IMR-90 (cell line): Measurements from ENCODE around the gene BCL11B. TPM values are rescaled to one million over a fixed set of nuclear protein-coding genes. Genes with fewer than 3 reads are reported as not detected.

Experiments used
- ATAC-seq: fragments of 200-7000 bp; cut with Tn5 transposase; 2 replicates; pipeline ENCODE4 v1.9.1; 2020; ENCODE audit warnings: low read depth, mild to moderate bottlenecking, moderate library complexity
- BruUV-seq: library from RNA; stranded (reverse); fragments of 400-500 nt; replicated peaks from 2 replicates; lab custom pipeline; 2021; lab: Mats Ljungman, UMichigan
- CTCF ChIA-PET: fragments of 300-600 bp; formaldehyde crosslinking; extraction: SDS; loops from one replicate; lab custom pipeline; 2021; ENCODE audit warnings: antibody characterized with exemption; lab: Yijun Ruan, JAX
- POLR2A ChIA-PET: fragments of 300-600 bp; sonication (Branson Sonifier 250); formaldehyde crosslinking; loops from one replicate; lab custom pipeline; 2022; ENCODE audit warnings: antibody characterized with exemption; ENCODE audit not compliant: unreplicated experiment; lab: Charles Lee
- DNase-seq: peaks from one replicate; pipeline ENCODE4 v3.0.0; 2013
- H2AFZ ChIP-seq: replicated peaks from 2 replicates; pipeline ENCODE3; 2013; ENCODE audit warnings: low read length, mild to moderate bottlenecking; ENCODE audit not compliant: poor library complexity
- H2AK5ac ChIP-seq: 2 replicates; pipeline ENCODE4 v1.6.1; 2013; ENCODE audit warnings: low read depth, low read length, inconsistent platforms
- H2AK9ac ChIP-seq: replicated peaks from 2 replicates; pipeline ENCODE3; 2013; ENCODE audit warnings: mild to moderate bottlenecking, low read depth, low read length, moderate library complexity; ENCODE audit not compliant: poor library complexity
- H2BK120ac ChIP-seq: 2 replicates; pipeline ENCODE4 v1.6.1; 2013; ENCODE audit warnings: low read depth, low read length, inconsistent platforms
- H2BK15ac ChIP-seq: 3 replicates; pipeline ENCODE4 v1.6.1; 2013; ENCODE audit warnings: low read depth, low read length, inconsistent platforms
- H2BK20ac ChIP-seq: 2 replicates; pipeline ENCODE4 v1.6.1; 2013; ENCODE audit warnings: low read depth, mild to moderate bottlenecking, inconsistent platforms, low read length, moderate library complexity
- H2BK5ac ChIP-seq: 2 replicates; pipeline ENCODE4 v1.6.1; 2013; ENCODE audit warnings: mild to moderate bottlenecking, low read depth, low read length, inconsistent platforms; ENCODE audit not compliant: poor library complexity, severe bottlenecking
- H3K14ac ChIP-seq: replicated peaks from 2 replicates; pipeline ENCODE4 v1.6.1; 2013; ENCODE audit warnings: low read depth, low read length, inconsistent platforms
- H3K18ac ChIP-seq: 2 replicates; pipeline ENCODE4 v1.6.1; 2013; ENCODE audit warnings: low read depth, low read length, control low read depth
- H3K23ac ChIP-seq: 2 replicates; pipeline ENCODE4 v1.6.1; 2013; ENCODE audit warnings: low read depth, low read length, inconsistent platforms
- H3K27ac ChIP-seq: 2 replicates; pipeline ENCODE4 v1.5.1; 2013; ENCODE audit warnings: mild to moderate bottlenecking, control low read depth, low read length; ENCODE audit not compliant: insufficient read depth
- H3K27me3 ChIP-seq: 2 replicates; pipeline ENCODE4 v1.6.1; 2013; ENCODE audit warnings: low read length; ENCODE audit not compliant: control insufficient read depth, insufficient read depth
- H3K36me3 ChIP-seq: 2 replicates; pipeline ENCODE4 v1.6.1; 2013; ENCODE audit warnings: low read length, mixed read lengths; ENCODE audit not compliant: control insufficient read depth, insufficient read depth
- H3K4ac ChIP-seq: 2 replicates; pipeline ENCODE4 v1.6.1; 2013; ENCODE audit warnings: low read depth, low read length, inconsistent platforms
- H3K4me1 ChIP-seq: 2 replicates; pipeline ENCODE4 v1.6.1; 2013; ENCODE audit warnings: low read length, mixed read lengths; ENCODE audit not compliant: control insufficient read depth, insufficient read depth
- H3K4me2 ChIP-seq: 2 replicates; pipeline ENCODE4 v1.6.1; 2013; ENCODE audit warnings: low read depth, mild to moderate bottlenecking, control low read depth, low read length, moderate library complexity
- H3K4me3 ChIP-seq: 2 replicates; pipeline ENCODE4 v1.5.1; 2013; ENCODE audit warnings: low read depth, mild to moderate bottlenecking, control low read depth, low read length, moderate library complexity; ENCODE audit not compliant: insufficient read depth
- H3K56ac ChIP-seq: 2 replicates; pipeline ENCODE4 v1.6.1; 2013; ENCODE audit warnings: low read length, inconsistent platforms; ENCODE audit not compliant: insufficient read depth; ENCODE audit errors: extremely low read depth
- H3K79me1 ChIP-seq, 2 experiments: 2 replicates each; pipeline ENCODE4 v1.6.1; 2013; ENCODE audit warnings: low read length in 2 of 2, inconsistent platforms in 1 of 2, low read depth in 1 of 2
- H3K9ac ChIP-seq: 2 replicates; pipeline ENCODE4 v1.6.1; 2013; ENCODE audit warnings: low read depth, low read length, control low read depth
- H3K9me1 ChIP-seq: 2 replicates; pipeline ENCODE4 v1.6.1; 2013; ENCODE audit warnings: low read length, inconsistent platforms; ENCODE audit not compliant: insufficient read depth
- H3K9me3 ChIP-seq: 2 replicates; pipeline ENCODE4 v1.6.1; 2013; ENCODE audit warnings: low read length; ENCODE audit not compliant: control insufficient read depth, insufficient read depth
- H4K20me1 ChIP-seq: 2 replicates; pipeline ENCODE4 v1.6.1; 2013; ENCODE audit warnings: low read length, inconsistent platforms; ENCODE audit not compliant: insufficient read depth
- H4K5ac ChIP-seq: 2 replicates; pipeline ENCODE4 v1.6.1; 2013; ENCODE audit warnings: mild to moderate bottlenecking, low read depth, low read length, control low read depth
- H4K8ac ChIP-seq, 2 experiments: 2 replicates each; pipeline ENCODE4 v1.6.1; 2013; ENCODE audit warnings: low read depth in 2 of 2, low read length in 2 of 2, control low read depth in 1 of 2, inconsistent platforms in 1 of 2
- H4K91ac ChIP-seq: 2 replicates; pipeline ENCODE4 v1.6.1; 2013; ENCODE audit warnings: low read depth, low read length, inconsistent platforms; ENCODE audit not compliant: insufficient read depth
- BHLHE40 ChIP-seq: fragments of 150-350 bp; IDR thresholded peaks from 2 replicates; pipeline ENCODE4 v1.6.1; 2016; ENCODE audit warnings: mild to moderate bottlenecking, low read depth, low read length
- CEBPB ChIP-seq: IDR thresholded peaks from 2 replicates; pipeline ENCODE4 v1.6.1; 2012; ENCODE audit warnings: low read depth, low read length, improper control_type of control experiment
- CHD1 ChIP-seq: IDR thresholded peaks from 2 replicates; pipeline ENCODE4 v1.6.1; 2012; ENCODE audit warnings: low read depth, low read length, improper control_type of control experiment
- FOS ChIP-seq: fragments of 150-350 bp; IDR thresholded peaks from 2 replicates; pipeline ENCODE4 v1.6.1; 2016; ENCODE audit warnings: low read depth, low read length
- MAFK ChIP-seq: IDR thresholded peaks from 2 replicates; pipeline ENCODE4 v1.6.1; 2012; ENCODE audit warnings: low read depth, low read length, improper control_type of control experiment
- MAZ ChIP-seq: IDR thresholded peaks from 2 replicates; pipeline ENCODE4 v1.6.1; 2012; ENCODE audit warnings: low read depth, mild to moderate bottlenecking, low read length, improper control_type of control experiment, moderate library complexity, borderline replicate concordance
- MXI1 ChIP-seq: IDR thresholded peaks from 2 replicates; pipeline ENCODE4 v1.6.1; 2012; ENCODE audit warnings: low read depth, mild to moderate bottlenecking, low read length, moderate library complexity, borderline replicate concordance
- NFE2L2 ChIP-seq: fragments of 150-350 bp; IDR thresholded peaks from 2 replicates; pipeline ENCODE4 v1.6.1; 2016; ENCODE audit warnings: low read depth, mild to moderate bottlenecking, low read length
- POLR2A ChIP-seq: IDR thresholded peaks from 2 replicates; pipeline ENCODE4 v1.6.1; 2012; ENCODE audit warnings: mild to moderate bottlenecking, low read depth, low read length
- RAD21 ChIP-seq: IDR thresholded peaks from 2 replicates; pipeline ENCODE4 v1.6.1; 2012; ENCODE audit warnings: low read length, improper control_type of control experiment
- RCOR1 ChIP-seq: IDR thresholded peaks from 2 replicates; pipeline ENCODE4 v1.6.1; 2012; ENCODE audit warnings: mild to moderate bottlenecking, low read length, improper control_type of control experiment; ENCODE audit not compliant: insufficient replicate concordance
- RFX5 ChIP-seq: IDR thresholded peaks from 2 replicates; pipeline ENCODE4 v1.8.0; 2012; ENCODE audit warnings: low read depth, mild to moderate bottlenecking, low read length, moderate library complexity
- SMC3 ChIP-seq: fragments of 150-350 bp; IDR thresholded peaks from 2 replicates; pipeline ENCODE4 v1.6.1; 2016; ENCODE audit warnings: low read depth, mild to moderate bottlenecking, antibody characterized with exemption, low read length, moderate library complexity
- WGBS, 2 experiments: methylation state at CpG; one replicate each; pipeline versions ENCODE4 v1.1.5 to v1.1.7; 2013; ENCODE audit warnings: missing lambda C conversion rate in 2 of 2; ENCODE audit not compliant: insufficient read length in 1 of 2; ENCODE audit errors: extremely low coverage in 2 of 2; 5-methylcytosine and 5-hydroxymethylcytosine counted together
- dilution Hi-C: fragments of 300-500 bp; cut with HindIII; formaldehyde crosslinking; loops from one replicate; pipeline ENCODE4 v1.14.3; 2018; ENCODE audit warnings: low sequenced_read_pairs; ENCODE audit not compliant: unreplicated experiment
- in situ Hi-C: fragments of 300-500 bp; cut with MboI; formaldehyde crosslinking; loops from 3 replicates; pipeline ENCODE4 v1.14.3; 2019; ENCODE audit warnings: low sequenced_read_pairs, inconsistent platforms, mixed read lengths
- intact Hi-C: fragments of 100-400 bp; cut with micrococcal nuclease; formaldehyde crosslinking; loops from 2 replicates; pipeline ENCODE4 v1.10.0; 2022
- polyA plus RNA-seq, 3 experiments: library from polyadenylated mRNA; depleted of rRNA; stranded (reverse); fragments of >200 nt; gene quantifications; 2 replicates each; pipeline ENCODE4 v1.2.3, GENCODE V29; 2012; ENCODE audit warnings: low replicate concordance in 1 of 3
- total RNA-seq: library from RNA; depleted of rRNA; stranded (reverse); fragments of >200 nt; gene quantifications from 2 replicates; pipeline ENCODE4 v1.2.3, GENCODE V29; 2012
- TF ChIP-seq, protein P1 (sequence below): fragments of 150-350 bp; IDR thresholded peaks from 2 replicates; pipeline ENCODE4 v1.6.1; 2016; ENCODE audit warnings: low read depth, mild to moderate bottlenecking, low read length, moderate library complexity, borderline replicate concordance
- TF ChIP-seq, protein P2 (sequence below): fragments of 150-350 bp; IDR thresholded peaks from 2 replicates; pipeline ENCODE4 v1.6.1; 2017; ENCODE audit warnings: mild to moderate bottlenecking, antibody characterized with exemption, low read length, low read depth
- TF ChIP-seq, protein P3 (sequence below): conservative IDR thresholded peaks from 2 replicates; pipeline ENCODE4 v1.5.1; 2012; ENCODE audit warnings: mild to moderate bottlenecking, low read depth, low read length, improper control_type of control experiment

The BCL11B gene
- total and polyA plus RNA-seq, 2 of the 4 experiments (the other 2 are of a cell fraction) = under 0.01 TPM; not detected in 1

DNA sequence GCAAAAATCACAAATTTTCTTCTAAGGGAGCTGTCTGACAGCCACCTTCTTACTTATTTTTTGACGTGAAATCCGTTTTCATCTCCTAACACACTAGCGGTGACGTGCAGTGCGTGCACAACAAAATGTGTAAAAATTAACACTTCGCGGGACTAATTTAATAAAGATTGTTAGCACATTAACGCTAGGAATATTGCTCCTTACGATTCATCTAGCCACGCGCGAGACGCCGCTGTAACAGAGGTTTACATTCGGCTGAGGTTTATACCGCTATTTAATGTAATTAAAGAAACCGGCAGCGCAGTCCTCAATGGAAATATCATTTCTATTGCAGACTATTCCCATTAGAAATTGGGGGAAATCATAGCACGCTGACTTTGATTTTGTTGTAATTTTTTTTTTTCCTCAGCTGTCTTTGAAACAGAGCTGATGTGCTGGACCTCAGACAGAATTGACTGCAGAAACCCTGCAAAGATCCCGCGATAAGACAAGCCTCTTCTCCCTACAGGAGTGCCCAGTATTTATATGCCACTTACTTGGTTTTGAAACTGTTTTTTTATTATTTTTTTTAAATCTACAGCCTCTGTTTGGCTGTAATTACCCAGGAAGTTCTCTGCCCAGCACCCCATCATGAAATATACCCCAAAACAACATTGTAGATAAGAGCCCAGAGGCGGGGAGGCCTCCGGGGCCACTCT lies 31.2 kb downstream of the BCL11B start:
- intact Hi-C loops = no loop called here
- Histone ChIP-seq H3K9me1 (no peaks in the 10 kb centered on the region), H3K79me1 (no peaks in the 10 kb centered on the region), H2AK9ac (no peak overlapping the region), H3K9me3 (peaks cover 4% of the 10 kb centered on the region; the same call in 1 of the 2 replicates), H3K14ac (no peak overlapping the region), H4K8ac (no peak overlapping the region), H3K4me2 (no peak overlapping the region), H3K9ac (no peak overlapping the region), H3K36me3 (no peaks in the 10 kb centered on the region), H3K4me1 (no peaks in the 10 kb centered on the region), H2AFZ (no peak overlapping the region), H4K91ac (no peak overlapping the region), H3K18ac (no peak overlapping the region), H4K5ac (no peak overlapping the region), H2BK20ac (no peak overlapping the region), H3K56ac (no peak overlapping the region), H3K4me3 (no peak overlapping the region), H3K27ac (no peak overlapping the region), H2BK5ac (no peak overlapping the region), H3K23ac (no peak overlapping the region), H4K20me1 (no peaks in the 10 kb centered on the region), H2BK15ac (no peak overlapping the region), H2BK120ac (no peak overlapping the region), H3K27me3 (no peaks in the 10 kb centered on the region; the same call in none of the 2 replicates), H2AK5ac (no peak overlapping the region), H3K4ac (no peak overlapping the region)
- CTCF ChIA-PET = interaction anchor here (0.6 kb wide), 1 partner anchor 687 kb away, joined by 3 read pairs; no protein-coding TSS in a partner anchor
- DNase-seq (no peak), ATAC-seq (no peak)
- POLR2A ChIA-PET = no interaction called here
- dilution Hi-C loops = no loop called here
- 72% methylated on average over 9 of the region's 23 CpGs; no CpG with 5 or more reads in 1 of the 2 experiments for WGBS, 2 experiments
- no peak for TF ChIP-seq RAD21
- no peak for TF ChIP-seq RCOR1
- TF ChIP-seq MXI1 = no peak
- TF ChIP-seq POLR2A = no peak
- TF ChIP-seq SMC3 = no peak
- no peak for TF ChIP-seq MAFK
- TF ChIP-seq MAZ = no peak
- no peak for TF ChIP-seq CEBPB
- TF ChIP-seq, protein P1, sequence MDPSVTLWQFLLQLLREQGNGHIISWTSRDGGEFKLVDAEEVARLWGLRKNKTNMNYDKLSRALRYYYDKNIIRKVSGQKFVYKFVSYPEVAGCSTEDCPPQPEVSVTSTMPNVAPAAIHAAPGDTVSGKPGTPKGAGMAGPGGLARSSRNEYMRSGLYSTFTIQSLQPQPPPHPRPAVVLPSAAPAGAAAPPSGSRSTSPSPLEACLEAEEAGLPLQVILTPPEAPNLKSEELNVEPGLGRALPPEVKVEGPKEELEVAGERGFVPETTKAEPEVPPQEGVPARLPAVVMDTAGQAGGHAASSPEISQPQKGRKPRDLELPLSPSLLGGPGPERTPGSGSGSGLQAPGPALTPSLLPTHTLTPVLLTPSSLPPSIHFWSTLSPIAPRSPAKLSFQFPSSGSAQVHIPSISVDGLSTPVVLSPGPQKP = no peak
- TF ChIP-seq, protein P2, sequence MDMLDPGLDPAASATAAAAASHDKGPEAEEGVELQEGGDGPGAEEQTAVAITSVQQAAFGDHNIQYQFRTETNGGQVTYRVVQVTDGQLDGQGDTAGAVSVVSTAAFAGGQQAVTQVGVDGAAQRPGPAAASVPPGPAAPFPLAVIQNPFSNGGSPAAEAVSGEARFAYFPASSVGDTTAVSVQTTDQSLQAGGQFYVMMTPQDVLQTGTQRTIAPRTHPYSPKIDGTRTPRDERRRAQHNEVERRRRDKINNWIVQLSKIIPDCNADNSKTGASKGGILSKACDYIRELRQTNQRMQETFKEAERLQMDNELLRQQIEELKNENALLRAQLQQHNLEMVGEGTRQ = no peak
- no peak for TF ChIP-seq BHLHE40
- TF ChIP-seq, protein P3, sequence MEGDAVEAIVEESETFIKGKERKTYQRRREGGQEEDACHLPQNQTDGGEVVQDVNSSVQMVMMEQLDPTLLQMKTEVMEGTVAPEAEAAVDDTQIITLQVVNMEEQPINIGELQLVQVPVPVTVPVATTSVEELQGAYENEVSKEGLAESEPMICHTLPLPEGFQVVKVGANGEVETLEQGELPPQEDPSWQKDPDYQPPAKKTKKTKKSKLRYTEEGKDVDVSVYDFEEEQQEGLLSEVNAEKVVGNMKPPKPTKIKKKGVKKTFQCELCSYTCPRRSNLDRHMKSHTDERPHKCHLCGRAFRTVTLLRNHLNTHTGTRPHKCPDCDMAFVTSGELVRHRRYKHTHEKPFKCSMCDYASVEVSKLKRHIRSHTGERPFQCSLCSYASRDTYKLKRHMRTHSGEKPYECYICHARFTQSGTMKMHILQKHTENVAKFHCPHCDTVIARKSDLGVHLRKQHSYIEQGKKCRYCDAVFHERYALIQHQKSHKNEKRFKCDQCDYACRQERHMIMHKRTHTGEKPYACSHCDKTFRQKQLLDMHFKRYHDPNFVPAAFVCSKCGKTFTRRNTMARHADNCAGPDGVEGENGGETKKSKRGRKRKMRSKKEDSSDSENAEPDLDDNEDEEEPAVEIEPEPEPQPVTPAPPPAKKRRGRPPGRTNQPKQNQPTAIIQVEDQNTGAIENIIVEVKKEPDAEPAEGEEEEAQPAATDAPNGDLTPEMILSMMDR = no peak
- no peak for TF ChIP-seq RFX5
- no peak for TF ChIP-seq FOS
- no peak for TF ChIP-seq NFE2L2
- no peak for TF ChIP-seq CHD1
- no TSS peak for BruUV-seq
- in situ Hi-C loops = no loop called here
